Measurements from ENCODE around the gene LMX1A. TPM values are rescaled to one million over a fixed set of nuclear protein-coding genes. Genes with fewer than 3 reads are reported as not detected.

The LMX1A gene
- total RNA-seq, result 0.21 TPM
- long read RNA-seq, result 0 reads

GRCh38 chr1:165355977-165356811, at the start of gene LMX1A:
Gene LMX1A, minus strand, starts transcription at chr1:165356715. Its CDS starts 1,156 bp downstream, at chr1:165355559.
- ATAC-seq (peak in 1 of 2 donors; percentile 20), DNase-seq (peak; percentile 45)
- no peak within 1 kb of the TSS for H3K27ac ChIP-seq
- TF ChIP-seq, protein P1, sequence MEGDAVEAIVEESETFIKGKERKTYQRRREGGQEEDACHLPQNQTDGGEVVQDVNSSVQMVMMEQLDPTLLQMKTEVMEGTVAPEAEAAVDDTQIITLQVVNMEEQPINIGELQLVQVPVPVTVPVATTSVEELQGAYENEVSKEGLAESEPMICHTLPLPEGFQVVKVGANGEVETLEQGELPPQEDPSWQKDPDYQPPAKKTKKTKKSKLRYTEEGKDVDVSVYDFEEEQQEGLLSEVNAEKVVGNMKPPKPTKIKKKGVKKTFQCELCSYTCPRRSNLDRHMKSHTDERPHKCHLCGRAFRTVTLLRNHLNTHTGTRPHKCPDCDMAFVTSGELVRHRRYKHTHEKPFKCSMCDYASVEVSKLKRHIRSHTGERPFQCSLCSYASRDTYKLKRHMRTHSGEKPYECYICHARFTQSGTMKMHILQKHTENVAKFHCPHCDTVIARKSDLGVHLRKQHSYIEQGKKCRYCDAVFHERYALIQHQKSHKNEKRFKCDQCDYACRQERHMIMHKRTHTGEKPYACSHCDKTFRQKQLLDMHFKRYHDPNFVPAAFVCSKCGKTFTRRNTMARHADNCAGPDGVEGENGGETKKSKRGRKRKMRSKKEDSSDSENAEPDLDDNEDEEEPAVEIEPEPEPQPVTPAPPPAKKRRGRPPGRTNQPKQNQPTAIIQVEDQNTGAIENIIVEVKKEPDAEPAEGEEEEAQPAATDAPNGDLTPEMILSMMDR (IDR thresholded peaks at IDR 0.05), result no peak
- intact Hi-C loops (cut with DNase I), result no loop called here
- no peaks in the 10 kb centered on the region for H3K36me3 ChIP-seq
- peaks cover 25% of the 10 kb centered on the region for H3K4me1 ChIP-seq
- H3K9me3 ChIP-seq, result no peaks in the 10 kb centered on the region
- peaks cover 76% of the 10 kb centered on the region for H3K27me3 ChIP-seq (ENCODE audit: low read depth)
- H3K4me3 ChIP-seq, result peak within 1 kb of the TSS; percentile 47

GRCh38 chr1:165403835-165404482, 47.4 kb upstream of the LMX1A start:
- TF ChIP-seq, protein P1 (IDR thresholded peaks at IDR 0.05), result peak; percentile 63
- Histone ChIP-seq H3K4me3 (no peak overlapping the region), H3K27me3 (ENCODE audit: low read depth) (no peaks in the 10 kb centered on the region), H3K4me1 (no peaks in the 10 kb centered on the region), H3K27ac (no peak overlapping the region), H3K36me3 (no peaks in the 10 kb centered on the region), H3K9me3 (no peaks in the 10 kb centered on the region)
- intact Hi-C loops (cut with DNase I), result loop anchor here (10.0 kb wide), 1 partner anchor 511 kb away; no protein-coding TSS in a partner anchor
- peak; percentile 47 for DNase-seq
- ATAC-seq, result peak; percentile 79

DNA sequence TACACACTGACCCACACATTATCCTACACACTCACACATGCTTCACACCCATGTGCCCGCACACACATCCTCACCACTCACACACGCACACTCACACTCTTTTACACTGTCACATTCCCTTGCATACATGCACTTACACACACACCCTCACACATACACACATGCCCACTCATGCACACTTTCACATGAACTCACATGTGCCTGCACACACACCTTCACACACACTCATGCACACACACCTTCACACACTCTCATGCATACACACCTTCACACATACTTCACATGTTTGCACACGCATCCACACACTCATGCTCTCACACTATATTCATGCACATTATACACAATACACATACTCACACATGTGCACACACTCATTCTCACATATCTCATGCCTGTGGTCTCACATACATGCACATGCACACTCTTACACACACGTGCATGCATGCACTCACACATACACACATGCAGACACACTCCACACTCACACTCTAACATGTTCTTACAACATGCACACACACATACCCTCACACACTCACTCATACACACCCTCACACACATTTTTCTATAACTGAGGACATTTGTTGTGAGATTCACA, 46.1 kb upstream of the LMX1A start:
- Histone ChIP-seq H3K4me3 (no peak overlapping the region), H3K27me3 (ENCODE audit: low read depth) (no peaks in the 10 kb centered on the region), H3K36me3 (no peaks in the 10 kb centered on the region), H3K4me1 (peaks cover 10% of the 10 kb centered on the region), H3K9me3 (no peaks in the 10 kb centered on the region), H3K27ac (no peak overlapping the region)
- ATAC-seq (no peak), DNase-seq (no peak)
- TF ChIP-seq, protein P1 (IDR thresholded peaks at IDR 0.05), result no peak
- intact Hi-C loops (cut with DNase I), result loop anchor here (10.0 kb wide), 1 partner anchor 512 kb away; no protein-coding TSS in a partner anchor

GRCh38 chr1:165397944-165398343, 41.4 kb upstream of the LMX1A start:
- Histone ChIP-seq H3K27ac (peak overlapping the region; percentile 32), H3K36me3 (no peaks in the 10 kb centered on the region), H3K4me1 (peaks cover 19% of the 10 kb centered on the region), H3K9me3 (no peaks in the 10 kb centered on the region), H3K4me3 (no peak overlapping the region), H3K27me3 (ENCODE audit: low read depth) (peaks cover 23% of the 10 kb centered on the region)
- TF ChIP-seq, protein P1 (IDR thresholded peaks at IDR 0.05), result no peak
- intact Hi-C loops (cut with DNase I), result loop anchor here (5.0 kb wide), 1 partner anchor 194 kb away; no protein-coding TSS in a partner anchor
- no peak for DNase-seq
- no peak for ATAC-seq

GRCh38 chr1:165395901-165396300, 39.4 kb upstream of the LMX1A start:
- TF ChIP-seq, protein P1 (IDR thresholded peaks at IDR 0.05), result no peak
- H3K9me3 ChIP-seq, result no peaks in the 10 kb centered on the region
- intact Hi-C loops (cut with DNase I), result loop anchor here (5.0 kb wide), 1 partner anchor 196 kb away; no protein-coding TSS in a partner anchor
- H3K27me3 ChIP-seq (ENCODE audit: low read depth), result peaks cover 27% of the 10 kb centered on the region
- ATAC-seq, result no peak
- no peak for DNase-seq
- H3K36me3 ChIP-seq, result no peaks in the 10 kb centered on the region
- no peak overlapping the region for H3K4me3 ChIP-seq
- peaks cover 23% of the 10 kb centered on the region for H3K4me1 ChIP-seq
- no peak overlapping the region for H3K27ac ChIP-seq
